G401.6 (cell line): Measurements from ENCODE around the gene BBC3.
"Not testable (repeated sequence)": the region's sequence is repeated elsewhere in the genome, so short reads cannot be mapped to it uniquely, and the experiment has no call there.

Experiments used
- FAIRE-seq: peaks from 2 replicates; lab custom pipeline; 2012; peaks lifted over from hg19 to GRCh38; lab: Jason Lieb, UNC

Gene BBC3

GRCh38 chr19:47257411-47258169, 26.6 kb upstream of the BBC3 start:
- no peak for FAIRE-seq

- FAIRE-seq = peak; percentile 99
Observed at GRCh38 chr19:47256693-47257410, 25.9 kb upstream of the BBC3 start.

GRCh38 chr19:47255879-47256692, 25.1 kb upstream of the BBC3 start, which contains the start of gene CCDC9:
Gene CCDC9, plus strand, starts transcription at chr19:47256525. Its CDS starts 1,876 bp downstream, at chr19:47258401.
- FAIRE-seq = peak; percentile 17

GRCh38 chr19:47253970-47254369, 23.0 kb upstream of the BBC3 start:
- no peak for FAIRE-seq

- peak; percentile 100 for FAIRE-seq
Observed at GRCh38 chr19:47253467-47253881, 22.5 kb upstream of the BBC3 start.

- FAIRE-seq = not testable (repeated sequence)
Observed at GRCh38 chr19:47253016-47253415, 22.0 kb upstream of the BBC3 start.

- FAIRE-seq = no peak
Observed at GRCh38 chr19:47247308-47247990, 16.4 kb upstream of the BBC3 start.

- peak; percentile 67 for FAIRE-seq
Observed at GRCh38 chr19:47243776-47244547, 13.0 kb upstream of the BBC3 start.

- FAIRE-seq = no peak
Observed at GRCh38 chr19:47243364-47243775, 12.4 kb upstream of the BBC3 start.

GRCh38 chr19:47241919-47242577, 11.0 kb upstream of the BBC3 start:
- no peak for FAIRE-seq

- no peak for FAIRE-seq
Observed at GRCh38 chr19:47240996-47241918, 10.3 kb upstream of the BBC3 start.

- no peak for FAIRE-seq
Observed at GRCh38 chr19:47240556-47240955, 9.6 kb upstream of the BBC3 start.

GRCh38 chr19:47239610-47240296, 8.8 kb upstream of the BBC3 start:
- no peak for FAIRE-seq

GRCh38 chr19:47239152-47239551, 8.2 kb upstream of the BBC3 start:
- FAIRE-seq = no peak

- no peak for FAIRE-seq
Observed at GRCh38 chr19:47236072-47236675, 5.2 kb upstream of the BBC3 start.

- FAIRE-seq = peak; percentile 33
Observed at GRCh38 chr19:47232422-47233211, 1.6 kb upstream of the BBC3 start.

GRCh38 chr19:47231215-47232054, 436 bp upstream of the BBC3 start:
- no peak for FAIRE-seq
